ENCODE results near the gene PEX5. TPM values are rescaled to one million over a fixed set of nuclear protein-coding genes. Genes with fewer than 3 reads are reported as not detected.

PEX5 gene
- total and polyA plus RNA-seq, 2 of the 8 experiments (the other 6 are each of a cell fraction or from before 2014, with no cell fraction given): 16.8 to 50.5 TPM

- no peak for FAIRE-seq
- Histone ChIP-seq H2BK120ac (replicated peaks; ENCODE audit: low read depth, low read length) (no peak overlapping the region), H3K27ac (ENCODE audit: low read depth, low read length) (no peak overlapping the region), H3K14ac (ENCODE audit: insufficient read length) (no peak overlapping the region), H2BK12ac (ENCODE audit: low read depth, low read length) (no peak overlapping the region), H3K27me3 (replicated peaks in 1 of 4; ENCODE audit: control insufficient read depth in 3 of 4, extremely low read depth in 1 of 4, insufficient read depth in 3 of 4, low read length in 3 of 4) (no peaks in the 10 kb centered on the region; a peak in 1 of 7 replicates), H3K79me2 (ENCODE audit: control insufficient read depth in 1 of 2, insufficient read depth in 2 of 2, low read length in 2 of 2) (no peaks in the 10 kb centered on the region), H2AK5ac (ENCODE audit: low read depth, low read length) (no peak overlapping the region), H3K9me3 (ENCODE audit: insufficient read depth in 2 of 2, low read depth in 1 of 2, low read length in 1 of 2) (peaks cover 68 to 80% of the 10 kb centered on the region in 2 experiments), H2AFZ (ENCODE audit: low read length) (no peak overlapping the region), H4K20me1 (replicated peaks in 1 of 2; ENCODE audit: control insufficient read depth in 1 of 2, insufficient read depth in 2 of 2, low read length in 2 of 2) (no peaks in the 10 kb centered on the region), H3K18ac (ENCODE audit: extremely low read depth, low read length) (no peak overlapping the region), H4K5ac (ENCODE audit: insufficient read length, low read depth, low read length) (no peak overlapping the region), H3K4ac (replicated peaks; ENCODE audit: insufficient read length, low read depth, low read length) (no peak overlapping the region), H3K4me1 (replicated peaks in 1 of 4; ENCODE audit: control insufficient read depth in 3 of 4, insufficient read depth in 4 of 4, low read length in 3 of 4) (no peaks in the 10 kb centered on the region), H3K23me2 (ENCODE audit: low read depth, low read length) (no peaks in the 10 kb centered on the region), H2BK5ac (ENCODE audit: low read depth, low read length) (no peak overlapping the region), H3K23ac (ENCODE audit: insufficient read length) (no peak overlapping the region), H3K9ac (replicated peaks in 1 of 4; ENCODE audit: extremely low read depth in 1 of 4, low read depth in 3 of 4, low read length in 3 of 4) (no peak overlapping the region), H3K4me3 (ENCODE audit: extremely low read depth in 1 of 4, insufficient read depth in 2 of 4, low read depth in 3 of 4, low read length in 4 of 4) (no peak overlapping the region), H2BK20ac (ENCODE audit: low read length) (no peak overlapping the region), H3K56ac (replicated peaks; ENCODE audit: insufficient read length, low read depth, low read length) (no peak overlapping the region), H3K36me3 (ENCODE audit: control insufficient read depth in 2 of 4, insufficient read depth in 4 of 4, low read length in 3 of 4) (no peaks in the 10 kb centered on the region; a peak in 1 of 8 replicates), H2BK15ac (ENCODE audit: low read length) (no peak overlapping the region), H3K4me2 (ENCODE audit: insufficient read depth in 1 of 2, low read depth in 2 of 2, low read length in 2 of 2) (no peak overlapping the region), H4K8ac (ENCODE audit: extremely low read depth, insufficient read depth, low read length) (no peak overlapping the region), H3K79me1 (ENCODE audit: low read depth, low read length) (no peaks in the 10 kb centered on the region), H4K91ac (replicated peaks; ENCODE audit: insufficient read length, low read length) (no peak overlapping the region)
- ChIA-PET CTCF (ENCODE audit: partially characterized antibody) (interaction anchor here (1.4 to 1.6 kb wide), 2 partner anchors 10 to 12 kb away, joined by 4 read pairs; no protein-coding TSS in a partner anchor), POLR2A (ENCODE audit: partially characterized antibody) (no interaction called here)
- 88% methylated on average over 1 of the region's 1 CpG; no CpG with 5 or more reads in 1 of the 2 experiments for WGBS, 2 experiments (ENCODE audit: extremely low coverage in 1 of 2, insufficient coverage in 1 of 2, insufficient read length in 1 of 2, insufficient replicate concordance in 2 of 2, low coverage in 1 of 2, low lambda C conversion rate in 2 of 2, missing lambda C conversion rate in 1 of 2)
- no peak for TF ChIP-seq USF2 (IDR thresholded peaks at IDR 0.05; ENCODE audit: low read length)
- no peak for TF ChIP-seq POU5F1 (IDR thresholded peaks at IDR 0.05; ENCODE audit: low read depth, low read length)
- no peak for TF ChIP-seq SIX5 (IDR thresholded peaks at IDR 0.05; ENCODE audit: low read depth, low read length)
- TF ChIP-seq SP2 (IDR thresholded peaks at IDR 0.05; ENCODE audit: low read length): no peak
- no peak for DNase-seq (ENCODE audit: low read depth in 1 of 2, low spot score in 2 of 2)
Measured at GRCh38 chr12:7171854-7172253, 17.6 kb upstream of the PEX5 start.
